ENCODE measurements around the gene GRIK3.

- TF ChIP-seq, protein P1, sequence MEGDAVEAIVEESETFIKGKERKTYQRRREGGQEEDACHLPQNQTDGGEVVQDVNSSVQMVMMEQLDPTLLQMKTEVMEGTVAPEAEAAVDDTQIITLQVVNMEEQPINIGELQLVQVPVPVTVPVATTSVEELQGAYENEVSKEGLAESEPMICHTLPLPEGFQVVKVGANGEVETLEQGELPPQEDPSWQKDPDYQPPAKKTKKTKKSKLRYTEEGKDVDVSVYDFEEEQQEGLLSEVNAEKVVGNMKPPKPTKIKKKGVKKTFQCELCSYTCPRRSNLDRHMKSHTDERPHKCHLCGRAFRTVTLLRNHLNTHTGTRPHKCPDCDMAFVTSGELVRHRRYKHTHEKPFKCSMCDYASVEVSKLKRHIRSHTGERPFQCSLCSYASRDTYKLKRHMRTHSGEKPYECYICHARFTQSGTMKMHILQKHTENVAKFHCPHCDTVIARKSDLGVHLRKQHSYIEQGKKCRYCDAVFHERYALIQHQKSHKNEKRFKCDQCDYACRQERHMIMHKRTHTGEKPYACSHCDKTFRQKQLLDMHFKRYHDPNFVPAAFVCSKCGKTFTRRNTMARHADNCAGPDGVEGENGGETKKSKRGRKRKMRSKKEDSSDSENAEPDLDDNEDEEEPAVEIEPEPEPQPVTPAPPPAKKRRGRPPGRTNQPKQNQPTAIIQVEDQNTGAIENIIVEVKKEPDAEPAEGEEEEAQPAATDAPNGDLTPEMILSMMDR (IDR thresholded peaks at IDR 0.05): no peak
- no peak for TF ChIP-seq POLR2A (IDR thresholded peaks at IDR 0.05)
Observed at GRCh38 chr1:36934061-36934460, 100.3 kb downstream of the GRIK3 start.
